Lower leg skin (tissue), 3 donors: ENCODE data around the gene CLDN9.

Experiments used
- POLR2A ChIP-seq, 2 donors: fragments of 450-650 bp; IDR thresholded peaks; one replicate each; pipeline ENCODE4 v1.6.1; 2016 to 2017; ENCODE audit warnings: antibody characterized with exemption in 2 of 2, mild to moderate bottlenecking in 1 of 2, moderate library complexity in 1 of 2
- TF ChIP-seq, protein P1 (sequence below), 3 donors: fragments of 450-650 bp; IDR thresholded peaks; one replicate each; pipeline ENCODE4 v1.5.1; 2016; ENCODE audit warnings: antibody characterized with exemption in 3 of 3, mild to moderate bottlenecking in 3 of 3, moderate library complexity in 2 of 3

DNA sequence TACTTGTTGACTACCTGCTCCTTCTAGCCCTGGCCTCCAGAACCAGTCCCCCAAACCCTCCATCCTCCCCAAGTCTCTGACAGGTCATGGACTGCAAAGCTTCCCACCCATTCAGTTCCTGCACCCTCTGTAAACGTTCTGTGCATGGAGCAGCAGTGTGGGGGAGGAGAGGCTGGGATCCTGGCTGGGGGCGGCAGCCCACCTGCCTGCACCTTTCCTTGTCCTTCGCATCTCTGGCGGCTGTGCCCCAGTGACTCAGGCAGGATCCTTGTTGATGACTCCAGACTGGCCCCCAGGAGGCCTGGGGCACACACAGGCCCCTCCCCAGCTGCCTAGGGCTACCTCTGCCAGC, 30.8 kb upstream of the CLDN9 start:
- TF ChIP-seq, protein P1, sequence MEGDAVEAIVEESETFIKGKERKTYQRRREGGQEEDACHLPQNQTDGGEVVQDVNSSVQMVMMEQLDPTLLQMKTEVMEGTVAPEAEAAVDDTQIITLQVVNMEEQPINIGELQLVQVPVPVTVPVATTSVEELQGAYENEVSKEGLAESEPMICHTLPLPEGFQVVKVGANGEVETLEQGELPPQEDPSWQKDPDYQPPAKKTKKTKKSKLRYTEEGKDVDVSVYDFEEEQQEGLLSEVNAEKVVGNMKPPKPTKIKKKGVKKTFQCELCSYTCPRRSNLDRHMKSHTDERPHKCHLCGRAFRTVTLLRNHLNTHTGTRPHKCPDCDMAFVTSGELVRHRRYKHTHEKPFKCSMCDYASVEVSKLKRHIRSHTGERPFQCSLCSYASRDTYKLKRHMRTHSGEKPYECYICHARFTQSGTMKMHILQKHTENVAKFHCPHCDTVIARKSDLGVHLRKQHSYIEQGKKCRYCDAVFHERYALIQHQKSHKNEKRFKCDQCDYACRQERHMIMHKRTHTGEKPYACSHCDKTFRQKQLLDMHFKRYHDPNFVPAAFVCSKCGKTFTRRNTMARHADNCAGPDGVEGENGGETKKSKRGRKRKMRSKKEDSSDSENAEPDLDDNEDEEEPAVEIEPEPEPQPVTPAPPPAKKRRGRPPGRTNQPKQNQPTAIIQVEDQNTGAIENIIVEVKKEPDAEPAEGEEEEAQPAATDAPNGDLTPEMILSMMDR (IDR thresholded peaks at IDR 0.05): no peak
- TF ChIP-seq POLR2A (IDR thresholded peaks at IDR 0.05): no peak
